HG02610 (cell line): ENCODE data around the gene TFAM.
A peak's percentile ranks its signal among the peaks of the same experiment; 100 is the strongest.

ENCODE experiments used
- ATAC-seq: cut with Tn5 transposase; IDR thresholded peaks from one replicate; pipeline ENCODE4 v1.9.1; 2021; ENCODE audit warnings: mild to moderate bottlenecking, moderate library complexity; ENCODE audit not compliant: unreplicated experiment

Gene TFAM

GRCh38 chr10:58384999-58385783, at the start of gene TFAM:
Gene TFAM (plus strand): TSS chr10:58385410. CDS start chr10:58385548, 138 bp downstream.
- peak; percentile 80 for ATAC-seq

GRCh38 chr10:58336242-58336641, 49.0 kb upstream of the TFAM start:
- ATAC-seq, result no peak

DNA sequence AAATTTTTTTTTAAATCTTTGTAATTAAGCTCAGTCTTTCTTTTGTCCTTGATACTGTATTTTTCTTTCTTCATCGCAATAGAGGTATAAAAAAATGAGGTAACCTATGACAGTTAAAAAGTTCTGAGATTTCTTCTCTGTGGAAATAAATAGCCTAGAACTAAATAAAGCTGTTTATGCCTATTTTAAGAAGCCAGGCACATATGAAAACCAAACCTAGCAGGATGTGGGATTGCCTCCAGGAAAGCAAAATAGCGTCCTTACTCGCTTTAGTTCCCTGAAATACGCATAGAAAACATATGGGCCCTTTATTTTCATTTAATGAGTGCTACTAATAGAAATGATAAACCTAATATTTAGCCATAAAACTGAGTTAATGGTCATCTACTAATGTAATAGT, 43.8 kb upstream of the TFAM start:
- no peak for ATAC-seq

DNA sequence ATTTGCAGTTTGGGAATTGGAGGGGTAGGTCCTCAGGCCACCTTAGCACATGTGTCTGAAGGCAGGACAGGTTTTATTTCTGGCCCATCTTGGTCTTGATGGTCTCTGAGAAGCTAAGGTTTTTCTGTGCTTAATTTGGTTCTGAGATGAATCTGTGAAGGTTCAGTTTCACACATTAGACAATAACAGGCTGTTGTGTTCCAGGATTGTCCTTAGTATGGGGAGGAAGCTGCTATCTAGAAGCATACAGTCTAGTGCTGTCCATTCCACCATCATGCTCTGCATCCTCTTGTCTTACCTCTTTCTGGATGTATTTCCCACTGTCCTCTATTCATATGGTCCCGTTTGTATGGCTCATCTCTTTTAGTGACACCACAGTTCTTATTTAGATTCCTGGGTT, 43.3 kb upstream of the TFAM start:
- ATAC-seq, result no peak

- ATAC-seq, result no peak
Observed at GRCh38 chr10:58347967-58348366, 37.2 kb upstream of the TFAM start.

- ATAC-seq, result no peak
Observed at GRCh38 chr10:58348571-58349033, 36.6 kb upstream of the TFAM start.

DNA sequence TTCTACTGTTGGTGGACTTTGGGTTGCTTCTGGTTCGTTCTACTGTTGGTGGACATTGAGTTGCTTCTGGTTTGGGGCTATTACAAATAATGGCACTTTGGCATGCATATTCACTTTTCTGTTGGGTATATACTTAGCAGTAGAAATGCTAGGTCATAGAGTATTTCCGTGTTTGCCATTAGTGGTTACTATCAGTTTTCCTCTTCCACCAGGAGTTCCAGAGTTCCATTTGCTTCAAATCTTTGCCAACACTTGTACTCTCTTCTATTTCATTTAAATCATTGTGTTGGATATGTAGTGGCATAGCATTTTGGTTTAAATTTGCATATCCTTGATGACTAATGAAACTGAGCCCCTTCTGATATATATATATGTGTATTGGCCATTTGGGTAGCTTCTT, 35.2 kb upstream of the TFAM start:
- ATAC-seq, result no peak

GRCh38 chr10:58350619-58351323, 34.4 kb upstream of the TFAM start:
- ATAC-seq, result no peak

- ATAC-seq, result no peak
Observed at GRCh38 chr10:58351616-58352578, 33.3 kb upstream of the TFAM start.

- no peak for ATAC-seq
Observed at GRCh38 chr10:58352956-58353610, 32.1 kb upstream of the TFAM start.

- ATAC-seq, result no peak
Observed at GRCh38 chr10:58356756-58357155, 28.5 kb upstream of the TFAM start.

DNA sequence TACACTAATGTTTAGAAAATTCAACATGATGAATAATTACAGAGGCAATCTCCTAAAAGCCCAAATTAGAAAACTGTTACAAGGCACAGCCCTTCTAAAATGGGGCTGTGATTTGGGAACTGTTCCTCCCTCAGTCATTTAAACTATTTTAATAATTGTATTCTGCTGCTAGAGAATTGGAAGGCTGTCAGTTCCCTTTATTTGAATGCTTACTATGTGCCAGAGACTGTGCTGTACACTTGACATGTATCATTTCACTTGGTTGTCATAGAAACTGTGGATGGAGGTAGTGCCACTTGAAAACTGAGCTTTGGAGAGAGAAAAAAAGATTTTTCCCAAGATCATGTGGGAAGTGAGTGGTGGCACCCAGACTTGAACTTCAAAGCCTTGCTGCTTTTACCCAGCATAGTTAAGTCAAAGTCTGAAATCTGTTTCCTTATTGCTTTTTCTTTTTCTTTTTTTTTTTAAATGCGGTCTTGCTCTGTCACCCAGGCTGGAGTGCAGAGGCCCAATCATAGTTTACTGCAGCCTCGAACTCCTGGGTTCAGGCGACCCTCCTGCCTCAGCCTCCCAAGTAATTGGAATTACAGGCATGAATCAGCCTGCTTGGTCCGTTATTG, 26.8 kb upstream of the TFAM start:
- ATAC-seq, result no peak

GRCh38 chr10:58358947-58359346, 26.3 kb upstream of the TFAM start:
- ATAC-seq, result no peak

- no peak for ATAC-seq
Observed at GRCh38 chr10:58359541-58359940, 25.7 kb upstream of the TFAM start.

GRCh38 chr10:58360412-58361004, 24.7 kb upstream of the TFAM start:
- no peak for ATAC-seq

DNA sequence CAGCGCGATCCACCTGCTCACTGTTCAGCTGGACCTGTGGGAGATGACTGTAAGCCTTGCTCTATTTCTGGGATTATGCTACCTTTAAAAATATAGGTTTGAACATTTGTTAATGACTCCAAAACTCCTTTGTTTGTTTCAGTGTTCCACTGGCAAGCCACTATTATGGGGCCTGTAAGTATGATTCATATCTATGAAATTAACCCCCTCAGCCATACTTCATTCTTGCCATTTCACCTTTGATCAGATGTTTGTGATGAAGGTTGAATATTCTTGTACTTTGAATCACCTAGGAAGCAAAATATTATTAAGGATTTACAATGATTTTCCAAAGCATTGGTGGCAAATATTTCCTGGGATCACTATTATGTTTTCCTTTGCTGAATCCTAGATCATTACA, 23.9 kb upstream of the TFAM start:
- ATAC-seq, result no peak

- no peak for ATAC-seq
Observed at GRCh38 chr10:58362027-58362789, 23.0 kb upstream of the TFAM start.

- ATAC-seq, result no peak
Observed at GRCh38 chr10:58367069-58367468, 18.1 kb upstream of the TFAM start.

- ATAC-seq, result no peak
Observed at GRCh38 chr10:58371473-58371872, 13.7 kb upstream of the TFAM start.
